Fibroblast of lung (primary cell): ENCODE data around the gene OPN4.

Source experiments
- CTCF ChIP-seq, 2 donors: IDR thresholded peaks in 1 of 2; conservative IDR thresholded peaks in 1 of 2; 1 replicate in 1 of 2; 2 replicates in 1 of 2; pipeline ENCODE4 v1.5.1; 2011 to 2012; ENCODE audit warnings: low read length in 2 of 2, control low read depth in 1 of 2, inconsistent platforms in 1 of 2, low read depth in 1 of 2, mild to moderate bottlenecking in 1 of 2
- EZH2 ChIP-seq: IDR thresholded peaks from 2 replicates; pipeline ENCODE4 v1.5.1; 2012; ENCODE audit warnings: low read length, control low read depth, mild to moderate bottlenecking; ENCODE audit errors: missing control alignments

GRCh38 chr10:86681047-86681446 lies 26.7 kb downstream of the OPN4 start:
- TF ChIP-seq CTCF (conservative IDR thresholded peaks at IDR 0.05 in 1 of 2, IDR thresholded peaks at IDR 0.05 in 1 of 2; ENCODE audit: low read depth in 1 of 2, low read length in 2 of 2) (no peak), EZH2 (no peak)
